ENCODE data around the gene OR6C75. TPM values are rescaled to one million over a fixed set of nuclear protein-coding genes. Genes with fewer than 3 reads are reported as not detected.

The OR6C75 gene
- total RNA-seq = not detected in 2 replicates

DNA sequence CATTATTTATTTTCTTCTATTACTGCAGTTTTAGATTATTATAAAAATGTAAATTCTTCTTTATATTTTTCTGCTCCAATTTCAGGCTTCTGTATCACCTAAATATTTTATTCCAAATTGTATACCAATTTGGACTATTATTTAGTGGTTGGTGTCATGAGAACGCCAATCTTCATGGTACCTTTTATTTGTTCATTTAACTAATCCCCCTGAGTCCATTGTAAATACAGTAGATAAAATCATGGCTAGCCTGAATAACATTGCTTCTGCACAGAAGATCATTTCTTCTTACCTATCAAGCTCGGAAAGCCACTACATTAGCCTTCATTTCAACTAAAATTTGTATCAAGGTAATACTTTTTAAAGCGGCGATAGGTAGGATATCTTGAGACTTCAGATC is at the start of gene OR6C75:
OR6C75 (plus strand) TSS at position 301 of the 400 bp plus-strand sequence. CDS start 2,136 bp downstream, outside the sequence.

DNA sequence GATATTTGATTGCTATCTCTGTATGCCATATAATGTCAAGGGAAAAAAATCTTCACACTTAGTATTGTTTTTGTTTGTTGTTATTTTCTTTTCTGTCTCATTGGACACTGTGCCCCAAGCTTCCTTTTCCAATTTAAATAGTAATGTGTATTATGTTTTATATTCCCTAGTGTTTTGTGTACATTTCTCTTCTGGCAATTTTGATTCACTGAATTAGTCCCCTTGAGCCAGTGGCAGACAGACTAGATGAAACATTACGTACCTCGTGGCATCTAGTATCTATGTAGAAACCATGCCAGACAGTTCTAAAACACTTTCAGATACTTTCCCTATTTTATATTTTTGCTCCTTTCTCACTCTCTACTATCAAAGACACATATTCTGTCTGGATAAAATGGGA is 48.7 kb upstream of the OR6C75 start, which contains the start of gene OR6C1:
OR6C1 (plus strand) TSS at position 301 of the 400 bp plus-strand sequence. CDS start 6,257 bp downstream, outside the sequence.

DNA sequence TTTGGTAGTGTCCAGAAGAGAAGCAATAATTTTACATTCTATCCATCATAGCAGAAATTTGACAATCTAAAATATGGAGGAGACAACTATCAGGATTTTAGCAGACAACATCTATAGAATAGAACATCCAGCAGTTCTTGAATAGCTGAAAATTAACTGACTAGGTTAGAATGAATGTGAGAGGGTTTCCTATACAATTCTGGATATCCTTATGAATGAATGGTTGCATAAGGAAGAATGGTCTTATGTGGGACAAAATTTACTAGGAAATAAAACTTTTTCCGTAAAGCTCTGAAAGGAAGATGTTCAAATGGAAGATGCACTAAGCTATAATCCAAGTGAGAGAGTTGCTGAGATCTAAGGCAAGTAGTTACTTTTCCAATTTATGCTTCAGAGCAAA is 32.3 kb upstream of the OR6C75 start, which contains the start of gene OR6C3:
OR6C3 (plus strand) TSS at position 301 of the 400 bp plus-strand sequence. CDS start 955 bp downstream, outside the sequence.

DNA sequence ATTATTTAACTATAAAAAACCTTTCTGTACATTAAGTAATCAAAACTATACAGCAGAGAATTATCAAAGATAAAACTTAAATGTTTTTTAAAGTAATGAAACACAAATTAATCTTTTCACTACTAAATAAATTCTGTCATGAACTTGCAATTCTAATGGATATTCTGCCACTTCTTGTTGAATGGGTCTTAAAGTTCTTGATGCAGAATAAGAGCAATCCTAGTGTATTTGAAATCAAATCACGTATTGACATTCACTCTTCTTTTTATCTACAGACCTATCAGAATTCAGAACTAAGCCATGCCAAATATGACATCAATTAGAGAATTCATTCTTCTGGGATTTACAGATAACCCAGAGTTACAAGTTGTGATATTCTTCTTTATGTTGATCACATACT is 37.5 kb downstream of the OR6C75 start, which contains the start of gene OR6C65:
OR6C65 (plus strand) TSS at position 301 of the 400 bp plus-strand sequence; CDS start at position 301, 0 bp downstream.

Other genes with a start within 250 kb of the OR6C75 start
- gene OR9K2, start 236.6 kb upstream of the OR6C75 start, total RNA-seq = not detected in 2 replicates
- not detected in 2 replicates for gene OR10A7, start 141.9 kb upstream of the OR6C75 start, total RNA-seq
- gene OR6C74, start 118.4 kb upstream of the OR6C75 start, total RNA-seq = not detected in 2 replicates
- gene OR6C6, start 66.4 kb upstream of the OR6C75 start, total RNA-seq = not detected in 2 replicates
- gene OR6C1, start 48.6 kb upstream of the OR6C75 start, total RNA-seq = not detected in 2 replicates
- not detected in 2 replicates for gene OR6C3, start 32.2 kb upstream of the OR6C75 start, total RNA-seq
- gene OR6C65, start 37.6 kb downstream of the OR6C75 start, total RNA-seq = not detected in 2 replicates
- not detected in 2 replicates for gene OR6C76, start 63.3 kb downstream of the OR6C75 start, total RNA-seq
- gene OR6C2, start 81.1 kb downstream of the OR6C75 start, total RNA-seq = not detected in 2 replicates
- not detected in 2 replicates for gene OR6C70, start 107.2 kb downstream of the OR6C75 start, total RNA-seq
- not detected in 2 replicates for gene OR6C68, start 129.4 kb downstream of the OR6C75 start, total RNA-seq
- gene OR6C4, start 186.6 kb downstream of the OR6C75 start, total RNA-seq = not detected in 2 replicates
- not detected in 2 replicates for gene OR2AP1, start 209.5 kb downstream of the OR6C75 start, total RNA-seq